ENCODE results near the gene TMEM201. TPM values are rescaled to one million over a fixed set of nuclear protein-coding genes. Genes with fewer than 3 reads are reported as not detected.

Gene TMEM201
- polyA plus RNA-seq, 3 donors: 14.3 to 21.4 (median 19.1) TPM

Other genes with a start within 250 kb of the TMEM201 start
- 1 to 10 TPM; 4.1 to 4.9 (median 4.2) TPM for gene SLC25A33, start 49.4 kb upstream of the TMEM201 start, polyA plus RNA-seq (ENCODE audit: insufficient read length in 3 of 3)
- gene PIK3CD, start 62.8 kb downstream of the TMEM201 start, polyA plus RNA-seq (ENCODE audit: insufficient read length in 3 of 3): 1 to 10 TPM; 7.5 to 9.8 (median 7.7) TPM
- 100 to 1,000 TPM; 133 to 166 (median 157) TPM for gene CLSTN1, start 235.1 kb downstream of the TMEM201 start, polyA plus RNA-seq (ENCODE audit: insufficient read length in 3 of 3)